ENCODE results near the gene TSC2. TPM values are rescaled to one million over a fixed set of nuclear protein-coding genes. Genes with fewer than 3 reads are reported as not detected.

TSC2 gene
- total RNA-seq, 1 donor from 2014 or later: 139 TPM

DNA sequence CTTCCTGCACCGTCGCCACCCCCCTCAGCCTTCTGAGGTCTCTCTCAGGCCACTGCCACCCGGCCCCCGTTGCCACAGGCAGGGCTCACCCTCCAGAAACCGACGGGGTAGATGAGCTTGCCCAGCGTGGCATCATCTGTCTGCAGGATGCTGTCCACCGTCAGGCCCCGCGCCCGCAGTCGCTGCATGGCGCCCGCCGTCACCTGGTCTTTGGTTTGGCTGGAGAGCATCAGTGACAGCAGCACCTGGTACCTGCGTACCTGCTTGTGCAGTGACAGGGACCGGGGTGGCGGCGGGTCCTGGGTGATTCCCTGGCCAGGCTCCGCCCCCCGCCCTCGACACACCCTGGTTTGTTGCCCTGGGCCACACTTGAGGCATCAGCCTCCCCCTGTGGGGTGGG lies 3.2 kb upstream of the TSC2 start:
- no peak for ATAC-seq (ENCODE audit: low read depth)
- intact Hi-C loops (cut with micrococcal nuclease): no loop called here

DNA sequence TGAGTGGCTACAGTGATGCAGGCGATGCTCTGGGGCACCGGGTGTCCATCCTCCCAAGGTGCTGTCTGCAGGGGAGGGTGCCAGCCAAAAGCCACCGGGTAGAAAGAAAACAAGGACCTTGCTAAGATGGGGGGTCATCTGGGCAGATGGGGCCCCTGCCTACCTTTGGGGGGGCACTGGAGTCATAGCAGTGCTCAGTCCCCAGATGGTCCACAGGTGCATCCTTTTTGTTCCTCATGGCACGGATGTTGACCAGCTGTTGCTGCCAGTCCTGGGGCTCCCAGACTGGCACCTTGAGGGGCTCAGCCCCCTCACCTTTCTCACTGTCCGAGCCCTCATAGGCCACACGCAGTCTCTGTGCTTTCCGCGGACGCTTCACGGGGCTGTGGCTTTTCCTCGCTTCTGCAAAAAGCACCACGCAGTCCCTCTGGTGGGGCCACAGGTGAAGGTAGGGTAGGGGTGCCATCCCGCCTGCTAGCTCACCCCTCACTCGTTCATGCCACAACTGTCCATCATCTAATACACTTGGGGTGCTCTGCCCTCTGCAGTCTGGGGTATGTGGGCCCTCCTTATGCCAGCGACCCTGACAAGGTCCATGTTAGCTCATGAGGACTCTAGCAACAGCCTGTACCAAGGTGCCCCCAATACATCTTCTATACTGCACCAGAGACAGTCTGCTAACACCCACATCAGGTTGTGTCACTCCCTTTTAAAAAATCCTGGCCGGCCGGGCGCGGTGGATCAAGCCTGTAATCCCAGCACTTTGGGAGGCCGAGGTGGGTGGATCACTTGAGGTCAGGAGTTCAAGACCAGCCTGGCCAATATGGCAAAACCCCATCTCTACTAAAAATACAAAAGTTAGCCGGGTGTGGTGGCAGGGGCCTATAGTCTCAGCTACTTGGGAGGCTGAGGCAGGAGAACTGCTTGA lies 1.6 kb upstream of the TSC2 start:
- no peaks in the 10 kb centered on the region for H3K27me3 Mint-ChIP-seq
- TF ChIP-seq, protein P1, sequence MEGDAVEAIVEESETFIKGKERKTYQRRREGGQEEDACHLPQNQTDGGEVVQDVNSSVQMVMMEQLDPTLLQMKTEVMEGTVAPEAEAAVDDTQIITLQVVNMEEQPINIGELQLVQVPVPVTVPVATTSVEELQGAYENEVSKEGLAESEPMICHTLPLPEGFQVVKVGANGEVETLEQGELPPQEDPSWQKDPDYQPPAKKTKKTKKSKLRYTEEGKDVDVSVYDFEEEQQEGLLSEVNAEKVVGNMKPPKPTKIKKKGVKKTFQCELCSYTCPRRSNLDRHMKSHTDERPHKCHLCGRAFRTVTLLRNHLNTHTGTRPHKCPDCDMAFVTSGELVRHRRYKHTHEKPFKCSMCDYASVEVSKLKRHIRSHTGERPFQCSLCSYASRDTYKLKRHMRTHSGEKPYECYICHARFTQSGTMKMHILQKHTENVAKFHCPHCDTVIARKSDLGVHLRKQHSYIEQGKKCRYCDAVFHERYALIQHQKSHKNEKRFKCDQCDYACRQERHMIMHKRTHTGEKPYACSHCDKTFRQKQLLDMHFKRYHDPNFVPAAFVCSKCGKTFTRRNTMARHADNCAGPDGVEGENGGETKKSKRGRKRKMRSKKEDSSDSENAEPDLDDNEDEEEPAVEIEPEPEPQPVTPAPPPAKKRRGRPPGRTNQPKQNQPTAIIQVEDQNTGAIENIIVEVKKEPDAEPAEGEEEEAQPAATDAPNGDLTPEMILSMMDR (IDR thresholded peaks at IDR 0.05): no peak
- intact Hi-C loops (cut with micrococcal nuclease): loop anchor here (5.0 kb wide), 1 partner anchor 76 kb away; no protein-coding TSS in a partner anchor
- no peak overlapping the region for H3K27ac Mint-ChIP-seq
- no peaks in the 10 kb centered on the region for H3K9me3 Mint-ChIP-seq
- no peak for ATAC-seq (ENCODE audit: low read depth)
- CTCF ChIA-PET: interaction anchor here (1.2 kb wide), 1 partner anchor 94 kb away, joined by 3 read pairs; no protein-coding TSS in a partner anchor
- POLR2A ChIA-PET: interaction anchor here (0.6 to 1.9 kb wide), 2 partner anchors 82 to 91 kb away, joined by 4 to 12 read pairs; partner anchors contain the start of gene RPS2
- peaks cover 24% of the 10 kb centered on the region for H3K4me1 Mint-ChIP-seq
- peak overlapping the region; percentile 89 for H3K4me3 Mint-ChIP-seq
- peaks cover 10% of the 10 kb centered on the region for H3K36me3 Mint-ChIP-seq (ENCODE audit: low read depth)
- DNase-seq: no peak

More for the DNA sequence above, 3.2 kb upstream of the TSC2 start:
- H3K27ac Mint-ChIP-seq: no peak overlapping the region
- H3K4me3 Mint-ChIP-seq: no peak overlapping the region
- POLR2A ChIA-PET: interaction anchor here (0.6 to 1.7 kb wide), 2 partner anchors 22 to 111 kb away, joined by 3 to 9 read pairs; partner anchors contain the start of gene TRAF7
- DNase-seq: no peak
- no peaks in the 10 kb centered on the region for H3K9me3 Mint-ChIP-seq
- H3K4me1 Mint-ChIP-seq: peaks cover 24% of the 10 kb centered on the region
- H3K36me3 Mint-ChIP-seq (ENCODE audit: low read depth): no peaks in the 10 kb centered on the region
- H3K27me3 Mint-ChIP-seq: no peaks in the 10 kb centered on the region
- TF ChIP-seq, protein P1 (IDR thresholded peaks at IDR 0.05): no peak
- CTCF ChIA-PET: no interaction called here

DNA sequence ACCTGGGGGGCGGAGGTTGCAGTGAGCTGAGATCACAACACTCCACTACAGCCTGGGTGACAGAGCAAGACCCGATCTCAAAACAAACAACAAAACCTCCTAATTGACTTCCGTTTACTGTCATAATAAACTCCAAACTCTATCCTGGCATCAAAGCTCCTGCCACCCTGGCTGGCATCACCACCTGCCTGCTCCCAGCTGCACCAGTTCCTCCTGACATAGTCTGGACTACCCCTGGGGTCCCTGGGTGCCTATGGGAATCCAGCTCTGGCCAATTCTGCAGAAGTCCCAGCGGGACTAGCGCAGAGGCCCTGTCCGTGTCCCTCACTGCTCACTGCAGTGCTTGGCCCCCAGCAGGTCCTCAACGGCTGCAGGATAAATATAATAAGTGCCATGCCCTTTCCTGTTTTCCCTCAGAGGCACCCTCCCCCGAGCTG lies 874 bp upstream of the TSC2 start:
- intact Hi-C loops (cut with micrococcal nuclease): loop anchor here (1.0 to 5.0 kb wide), 5 partner anchors 24 to 158 kb away; partner anchors contain the start of genes MLST8, NDUFB10 and ZNF598
- DNase-seq (no peak), ATAC-seq (ENCODE audit: low read depth) (no peak)
- H3K27ac Mint-ChIP-seq: no peak overlapping the region
- CTCF ChIA-PET: interaction anchor here (1.2 kb wide), 2 partner anchors 43 to 94 kb away, joined by 3 to 5 read pairs; no protein-coding TSS in a partner anchor
- POLR2A ChIA-PET: interaction anchor here (0.6 to 1.9 kb wide), 7 partner anchors 10 to 159 kb away, joined by 3 to 30 read pairs (median 4); partner anchors contain the start of genes MLST8, RPS2 and TRAF7
- no peaks in the 10 kb centered on the region for H3K9me3 Mint-ChIP-seq
- peaks cover 24% of the 10 kb centered on the region for H3K4me1 Mint-ChIP-seq
- TF ChIP-seq, protein P1 (IDR thresholded peaks at IDR 0.05): no peak
- peak overlapping the region; percentile 89 for H3K4me3 Mint-ChIP-seq
- H3K27me3 Mint-ChIP-seq: no peaks in the 10 kb centered on the region
- peaks cover 14% of the 10 kb centered on the region for H3K36me3 Mint-ChIP-seq (ENCODE audit: low read depth)

DNA sequence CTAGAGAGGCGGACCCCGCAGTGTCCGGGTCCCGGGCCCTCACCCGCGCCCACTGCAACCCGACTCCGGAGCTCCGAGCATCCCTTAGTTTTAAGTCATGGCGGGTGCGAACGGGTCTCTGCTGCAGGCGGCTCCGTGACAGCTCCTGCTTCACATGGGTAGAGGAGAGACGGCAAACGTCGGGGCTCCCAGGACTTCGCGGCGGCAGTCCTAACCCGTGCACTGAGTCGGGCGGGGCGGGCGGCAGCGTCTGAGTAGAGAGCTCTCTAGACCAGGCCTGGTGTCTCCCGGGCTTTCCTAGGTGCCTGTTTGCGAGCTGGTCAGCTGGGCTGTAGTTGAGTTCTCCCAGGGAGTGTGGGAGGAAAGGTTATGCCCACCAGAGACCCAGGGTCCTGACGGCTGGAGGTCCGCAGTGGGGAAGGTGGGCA lies 345 bp downstream of the TSC2 start:
- peaks cover 24% of the 10 kb centered on the region for H3K36me3 Mint-ChIP-seq (ENCODE audit: low read depth)
- peaks cover 24% of the 10 kb centered on the region for H3K4me1 Mint-ChIP-seq
- no peaks in the 10 kb centered on the region for H3K9me3 Mint-ChIP-seq
- H3K4me3 Mint-ChIP-seq: peak overlapping the region; percentile 89
- intact Hi-C loops (cut with micrococcal nuclease): loop anchor here (5.0 kb wide), 1 partner anchor 74 kb away; no protein-coding TSS in a partner anchor
- DNase-seq (no peak), ATAC-seq (ENCODE audit: low read depth) (no peak)
- ChIA-PET POLR2A (interaction anchor here (0.6 to 1.9 kb wide), 12 partner anchors 15 to 484 kb away, joined by 3 to 30 read pairs (median 4); partner anchors contain the start of genes MLST8, NHERF2, RPS2 and TRAF7), CTCF (interaction anchor here (0.7 to 1.2 kb wide), 2 partner anchors 44 to 91 kb away, joined by 4 to 5 read pairs; no protein-coding TSS in a partner anchor)
- TF ChIP-seq, protein P1 (IDR thresholded peaks at IDR 0.05): no peak
- H3K27me3 Mint-ChIP-seq: no peaks in the 10 kb centered on the region
- H3K27ac Mint-ChIP-seq: peak overlapping the region; percentile 66
